Cortex of kidney (tissue), 1 donor: ENCODE results near the gene PZP.

Experiments
- DNase-seq: peaks from one replicate; lab custom pipeline; 2025; lab: John Stamatoyannopoulos, UW

PZP gene

DNA sequence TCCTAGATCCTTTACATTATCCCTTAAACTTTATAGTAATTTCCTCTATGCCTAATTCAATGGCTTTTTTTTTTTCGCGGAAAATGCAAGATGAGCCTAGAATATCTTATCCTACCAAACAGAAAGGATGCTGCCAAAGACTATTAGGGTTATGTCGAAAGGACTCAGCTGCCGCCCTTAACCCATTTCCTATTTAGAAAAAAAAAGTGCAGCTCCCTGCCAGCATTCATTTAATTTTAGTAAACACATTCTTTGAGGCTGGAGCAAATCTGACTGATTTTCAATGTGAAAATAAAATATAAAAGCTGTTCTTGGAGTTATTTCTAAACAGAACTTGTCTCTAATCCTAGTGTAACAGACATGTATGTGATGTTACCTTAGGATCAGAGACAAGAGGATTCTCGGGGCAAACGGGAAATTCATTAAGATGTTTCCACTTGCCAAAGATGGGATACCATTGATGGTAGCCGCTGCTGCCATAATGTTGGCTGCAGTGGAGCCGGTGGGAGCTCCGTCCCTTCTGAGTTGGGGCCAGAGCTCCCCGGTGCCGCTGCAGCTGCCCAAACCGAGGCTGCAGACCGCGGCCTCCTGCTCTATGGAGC, 84.3 kb downstream of the PZP start:
- DNase-seq: no peak

DNA sequence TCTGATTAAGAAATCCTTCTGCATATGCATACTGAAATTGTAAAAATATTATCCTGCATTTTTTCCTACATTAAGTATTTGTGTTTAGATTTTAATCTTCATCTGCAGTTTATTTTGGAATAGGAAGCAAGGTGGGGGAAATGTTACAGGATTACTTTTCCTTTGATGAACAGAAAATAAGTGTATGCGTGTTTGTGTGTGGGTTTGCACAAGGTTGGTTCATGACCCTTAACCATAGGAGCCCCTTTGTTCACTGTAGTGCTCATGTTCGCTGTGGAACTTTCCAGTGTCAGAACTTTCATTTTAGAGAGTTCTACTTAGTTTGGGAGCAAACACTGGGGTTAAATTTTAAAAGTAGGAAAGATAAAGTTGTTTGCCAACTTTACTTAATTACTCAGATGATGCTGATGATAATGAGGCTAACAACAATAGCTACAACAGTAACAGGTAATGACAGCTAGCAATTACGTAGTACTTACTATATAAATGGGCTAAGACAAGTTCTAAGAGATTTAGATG, 86.0 kb downstream of the PZP start:
- DNase-seq: no peak

DNA sequence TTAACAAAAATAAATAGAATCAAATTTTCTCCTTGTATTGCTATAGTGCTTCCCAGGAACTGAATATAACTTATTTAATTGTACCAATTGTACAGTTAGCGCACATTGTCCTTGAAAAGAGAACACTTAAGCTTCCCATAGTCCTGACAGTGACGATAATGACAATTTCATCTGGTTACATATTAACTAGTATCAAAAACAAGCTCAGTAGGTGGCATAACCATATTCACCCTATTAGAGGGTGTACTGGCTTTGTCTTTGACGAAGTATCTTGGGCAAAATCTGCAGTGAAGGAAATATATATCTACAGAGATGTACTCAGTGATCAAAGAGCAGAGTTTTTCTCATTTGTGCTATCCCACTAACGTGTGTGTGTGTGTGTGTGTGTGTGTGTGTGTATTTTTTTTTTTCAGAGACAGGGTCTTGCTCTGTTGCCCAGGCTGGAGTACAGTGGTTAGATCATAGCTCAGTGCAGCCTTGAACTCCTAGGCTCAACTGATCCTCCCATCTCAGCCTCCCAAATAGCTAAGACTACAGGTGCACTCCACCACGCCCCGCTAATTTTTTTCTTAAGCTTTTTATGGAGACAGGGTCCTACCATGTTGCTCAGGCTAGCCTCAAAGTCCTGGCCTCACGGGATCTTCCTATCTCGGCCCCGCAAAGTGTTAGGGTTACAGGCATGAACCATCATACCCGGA, 87.6 kb downstream of the PZP start:
- no peak for DNase-seq

DNA sequence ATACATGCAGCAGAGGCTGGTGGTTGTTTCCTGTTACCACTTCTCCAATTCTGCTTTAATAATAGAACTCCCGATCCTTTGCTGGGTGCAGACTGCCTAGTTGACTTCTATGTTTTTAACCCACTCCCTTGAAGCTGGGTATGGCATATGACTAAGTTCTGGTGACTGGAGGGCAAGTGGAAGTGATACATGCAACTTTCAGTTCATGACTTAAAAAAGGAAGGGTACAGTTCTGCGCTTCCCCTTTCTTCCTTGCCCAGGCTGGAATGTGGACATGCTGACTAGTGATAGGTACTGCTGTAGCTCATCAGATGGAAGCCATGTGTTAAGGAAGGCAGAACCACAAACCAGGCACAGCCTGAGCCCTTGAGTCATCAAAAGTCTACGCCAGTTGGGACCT, 90.0 kb downstream of the PZP start:
- no peak for DNase-seq

DNA sequence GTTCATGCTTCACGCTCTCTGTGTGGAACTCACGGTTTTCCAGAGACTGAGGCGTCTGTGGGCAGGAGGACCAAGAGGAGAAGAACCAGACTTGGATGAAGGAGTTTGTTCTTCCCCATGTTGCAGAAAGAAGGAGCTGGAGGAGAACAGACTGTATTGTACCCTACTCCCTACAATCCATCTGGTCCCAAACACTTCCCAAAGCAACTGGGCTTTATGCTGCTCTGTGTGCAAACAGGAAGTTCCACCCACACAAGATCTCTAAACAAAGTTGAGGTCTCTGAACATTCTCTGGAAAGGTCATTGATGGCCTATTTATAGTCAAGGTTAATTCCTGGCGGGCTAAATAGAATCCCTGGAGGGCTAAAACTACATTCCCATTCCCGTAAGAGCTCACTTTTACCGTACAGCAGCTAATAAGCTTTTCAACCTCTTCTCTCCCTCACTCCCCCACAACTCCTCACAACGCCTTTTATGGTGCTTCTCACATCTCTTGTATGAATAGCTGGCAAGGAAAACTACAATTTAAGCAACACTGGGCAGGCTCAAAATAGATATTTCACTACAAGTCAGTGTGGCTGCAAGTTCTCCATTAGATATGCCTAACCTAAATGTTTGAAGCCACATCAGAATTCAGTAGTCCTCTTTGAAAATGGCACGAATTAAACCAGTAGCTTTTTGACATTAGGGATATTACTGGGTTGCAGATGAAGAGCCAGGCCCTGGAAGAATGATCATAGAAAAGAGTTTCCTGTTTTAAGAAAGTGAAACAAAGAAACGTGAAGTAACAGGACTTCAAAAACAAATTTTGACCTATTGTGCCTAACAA, 92.2 kb downstream of the PZP start, which contains the start of gene A2M:
TSS of gene A2M (minus strand) at position 189 of the 829 bp plus-strand sequence. CDS start at position 119, 70 bp downstream.
- DNase-seq: no peak

DNA sequence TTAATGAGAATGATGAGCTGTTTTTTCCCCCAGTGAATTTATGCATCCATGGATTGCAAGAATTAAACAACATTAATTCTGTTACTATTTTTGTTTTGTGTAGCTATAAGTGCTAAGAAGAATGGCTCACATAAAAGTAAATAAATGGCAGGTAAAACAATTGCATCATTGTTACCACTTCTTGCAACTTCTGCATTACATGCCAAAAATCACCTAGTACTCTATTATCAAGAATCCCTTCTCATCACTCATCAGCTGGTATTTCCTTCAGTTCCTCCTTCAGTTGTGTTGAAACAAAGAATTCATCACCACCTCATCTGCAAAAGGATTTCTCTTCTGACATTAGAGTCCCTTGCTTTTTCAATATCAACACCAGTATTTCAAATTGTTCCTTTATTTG, 93.2 kb downstream of the PZP start:
- no peak for DNase-seq

DNA sequence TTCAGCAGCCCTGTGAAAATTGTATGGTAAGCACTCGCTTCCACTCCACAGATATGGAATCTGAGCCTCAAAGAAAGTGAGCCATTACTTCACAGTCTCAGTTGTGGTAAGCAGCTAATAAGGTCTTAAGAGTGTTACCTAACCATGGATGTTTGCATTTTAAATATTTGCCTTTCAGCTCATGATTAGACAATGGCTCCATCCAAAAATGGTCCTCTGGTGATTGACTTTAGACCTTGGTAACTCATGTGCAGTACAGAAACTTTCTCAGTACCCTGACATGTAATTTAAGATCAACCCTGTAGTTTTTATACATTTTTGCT, 94.2 kb downstream of the PZP start:
- no peak for DNase-seq

DNA sequence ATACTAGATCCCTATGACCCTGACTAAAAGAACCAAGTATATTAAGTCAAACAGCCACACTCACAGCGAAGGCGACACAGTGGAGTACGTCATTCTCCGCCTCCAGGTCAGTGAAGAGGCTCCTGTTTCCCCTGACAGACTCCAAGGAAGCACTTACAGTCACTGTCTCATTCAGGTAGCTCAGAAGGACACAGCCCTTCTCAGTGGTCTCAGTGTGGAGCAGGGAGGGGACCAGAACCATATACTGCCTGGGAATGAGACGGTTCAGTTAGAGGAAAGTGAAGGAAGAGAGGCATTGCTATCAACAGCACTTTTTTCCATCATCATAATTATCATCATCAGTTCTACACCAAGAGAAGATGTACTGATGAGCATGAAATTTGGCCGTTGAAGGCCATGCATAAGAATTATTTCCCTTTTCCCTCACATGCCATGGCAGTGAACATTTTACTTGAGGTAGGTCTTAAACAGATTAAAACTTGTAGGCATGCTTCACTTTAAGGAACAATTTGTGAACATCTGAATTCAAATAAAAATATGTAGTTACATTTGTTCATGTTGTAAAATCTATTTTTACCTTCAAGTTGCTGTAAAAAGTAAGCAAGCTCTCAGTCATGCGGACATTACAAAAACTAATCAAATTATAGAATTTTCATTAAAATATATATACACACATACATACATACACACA, 94.8 kb downstream of the PZP start:
- no peak for DNase-seq

DNA sequence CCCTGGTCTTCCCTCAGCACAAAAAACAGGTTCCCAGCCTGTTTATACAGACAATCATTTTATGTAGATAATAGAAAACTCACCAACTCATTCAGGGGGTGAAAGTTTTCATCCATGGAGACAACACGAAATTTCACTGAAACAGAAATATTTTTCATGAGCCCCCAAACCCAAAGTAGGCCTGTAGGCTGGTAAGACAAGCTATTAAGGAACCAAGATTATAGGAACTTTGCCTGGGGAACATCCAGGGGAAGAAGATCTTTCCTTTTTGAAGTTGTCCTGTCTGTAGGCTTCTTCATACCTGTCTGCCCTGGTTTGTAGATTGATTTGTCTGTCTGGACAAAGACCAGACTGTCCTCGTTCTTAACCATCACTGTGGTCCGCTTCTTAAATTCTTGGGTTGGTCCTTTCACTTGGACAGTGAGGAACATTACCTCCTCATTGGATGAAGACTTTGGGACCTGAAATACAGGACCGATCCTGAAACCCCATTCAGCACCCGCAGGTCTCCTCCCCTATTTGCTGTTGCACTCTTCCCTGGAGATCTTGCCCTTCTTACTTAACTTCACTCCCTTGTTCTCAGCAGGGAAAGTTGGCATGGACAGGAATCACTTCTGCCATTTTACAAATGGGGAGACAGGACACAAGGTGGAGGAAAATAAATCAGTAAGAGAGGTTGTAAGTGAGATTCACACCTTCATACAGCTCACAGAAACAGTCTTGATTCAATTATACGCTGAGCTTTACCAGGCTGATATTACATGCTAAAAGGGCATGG, 95.9 kb downstream of the PZP start:
- DNase-seq: no peak

DNA sequence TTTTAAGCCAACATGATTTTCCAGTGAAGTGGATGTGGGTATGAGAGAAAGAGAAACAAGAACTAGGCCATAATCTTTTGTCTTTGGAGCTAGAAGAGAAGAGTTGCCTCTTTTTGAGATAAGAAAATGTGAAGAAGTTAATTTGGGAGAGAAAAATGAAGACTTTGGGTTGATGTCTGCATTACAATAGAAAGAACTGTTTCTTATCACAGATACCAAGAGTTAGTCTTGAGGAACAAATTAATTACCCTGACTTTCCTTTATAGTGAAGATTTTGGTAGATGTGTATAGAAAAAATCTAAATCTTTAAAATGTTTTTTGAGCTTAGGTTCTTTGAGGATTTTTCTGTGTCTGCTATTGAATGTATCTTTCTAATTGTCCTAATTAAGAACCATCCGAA, 96.7 kb downstream of the PZP start:
- DNase-seq: no peak

DNA sequence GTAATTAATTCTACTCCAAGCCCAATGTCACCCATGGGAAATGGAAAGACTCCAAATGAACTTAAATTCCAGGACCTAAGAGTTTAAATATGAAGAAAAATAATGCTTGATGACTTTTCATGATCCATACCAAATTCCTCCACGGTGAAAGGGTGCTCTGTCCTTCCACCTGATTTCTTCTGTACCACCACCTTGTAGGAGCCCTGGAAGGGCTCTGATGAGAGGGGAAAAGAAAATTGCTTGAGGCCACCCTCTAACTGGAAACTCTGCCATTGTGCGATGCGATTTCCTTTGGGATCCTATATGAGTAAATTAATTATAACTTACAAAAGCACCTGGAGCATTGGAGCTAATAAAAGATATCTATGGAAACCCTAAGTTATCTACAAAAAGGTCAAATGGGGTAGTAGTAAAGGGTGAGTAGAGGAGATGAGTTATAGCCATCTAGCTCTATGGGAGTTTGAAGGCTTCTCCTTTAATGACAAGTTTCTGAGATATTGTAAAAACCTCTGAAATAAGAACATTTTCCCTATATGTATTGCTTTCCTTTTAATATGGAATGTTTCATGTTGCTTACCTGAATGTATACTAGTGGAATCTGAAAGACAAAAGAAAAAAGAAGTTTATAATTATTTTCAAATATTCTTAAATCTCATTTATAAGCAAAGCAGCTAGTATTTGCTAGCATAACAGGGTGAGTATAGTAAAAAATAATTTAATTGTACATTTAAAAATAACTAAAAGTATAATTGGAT, 98.3 kb downstream of the PZP start:
- no peak for DNase-seq

DNA sequence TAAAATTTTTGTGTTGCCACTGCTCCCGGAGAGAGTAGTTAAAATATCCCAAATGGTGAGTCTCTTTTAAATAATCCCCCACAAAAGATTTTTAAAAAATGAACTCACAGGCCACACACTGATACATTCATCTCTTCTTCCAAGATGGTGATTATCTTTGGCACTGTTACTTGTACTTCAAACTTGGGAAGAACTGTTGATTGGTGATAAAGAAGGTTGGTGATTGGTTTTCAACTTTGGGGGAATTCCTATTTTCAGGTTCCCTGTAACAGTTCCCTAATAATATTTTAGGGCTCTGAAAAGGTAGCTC, 99.0 kb downstream of the PZP start:
- DNase-seq: no peak

DNA sequence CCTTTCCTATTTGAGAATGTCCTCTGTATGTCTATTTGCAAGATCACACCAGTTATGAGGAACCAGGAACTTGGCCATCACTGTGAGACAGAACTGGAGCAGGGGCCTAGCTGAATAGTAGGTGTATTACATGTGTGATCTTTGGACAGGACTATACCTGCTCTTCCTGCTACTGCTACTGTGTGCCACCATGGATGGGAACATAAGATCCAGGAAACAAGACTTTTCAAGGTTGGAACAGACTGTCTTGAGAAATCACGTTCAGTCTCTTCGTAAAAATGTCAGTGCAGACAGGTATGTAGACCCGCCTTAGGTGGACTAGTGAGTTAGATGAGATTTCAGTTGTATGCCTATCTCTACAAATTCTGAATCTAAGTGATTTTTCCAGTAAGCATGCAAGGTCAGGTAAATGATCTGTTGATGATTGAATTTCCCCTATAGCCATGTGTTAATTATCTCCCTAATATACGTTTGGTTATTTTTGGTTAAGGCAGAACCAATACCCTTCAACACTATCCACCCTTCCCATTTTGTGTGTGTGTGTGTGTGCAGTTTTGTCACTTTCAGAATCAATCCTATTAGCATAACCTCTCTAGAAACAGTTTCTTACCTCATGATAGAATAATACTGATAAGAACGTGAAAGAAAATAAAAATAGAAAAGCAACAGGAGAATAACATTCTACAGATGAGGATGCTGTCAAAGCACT, 99.5 kb downstream of the PZP start:
- no peak for DNase-seq

DNA sequence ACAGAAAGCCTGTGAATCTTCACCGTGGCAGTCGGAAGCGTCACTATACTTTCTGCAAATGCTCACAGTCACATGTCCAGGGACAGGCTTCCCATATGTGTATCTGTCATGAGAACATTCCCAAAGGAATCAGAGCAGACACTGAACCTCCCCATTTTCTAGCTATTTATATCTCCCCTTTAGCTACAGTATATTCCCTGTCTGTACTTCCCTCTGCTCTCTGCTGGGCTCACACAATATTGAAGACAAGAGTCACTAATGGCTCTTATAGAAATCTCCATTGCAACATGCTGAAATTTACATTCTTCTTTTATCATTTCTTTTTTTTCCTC, 100.7 kb downstream of the PZP start:
- no peak for DNase-seq

DNA sequence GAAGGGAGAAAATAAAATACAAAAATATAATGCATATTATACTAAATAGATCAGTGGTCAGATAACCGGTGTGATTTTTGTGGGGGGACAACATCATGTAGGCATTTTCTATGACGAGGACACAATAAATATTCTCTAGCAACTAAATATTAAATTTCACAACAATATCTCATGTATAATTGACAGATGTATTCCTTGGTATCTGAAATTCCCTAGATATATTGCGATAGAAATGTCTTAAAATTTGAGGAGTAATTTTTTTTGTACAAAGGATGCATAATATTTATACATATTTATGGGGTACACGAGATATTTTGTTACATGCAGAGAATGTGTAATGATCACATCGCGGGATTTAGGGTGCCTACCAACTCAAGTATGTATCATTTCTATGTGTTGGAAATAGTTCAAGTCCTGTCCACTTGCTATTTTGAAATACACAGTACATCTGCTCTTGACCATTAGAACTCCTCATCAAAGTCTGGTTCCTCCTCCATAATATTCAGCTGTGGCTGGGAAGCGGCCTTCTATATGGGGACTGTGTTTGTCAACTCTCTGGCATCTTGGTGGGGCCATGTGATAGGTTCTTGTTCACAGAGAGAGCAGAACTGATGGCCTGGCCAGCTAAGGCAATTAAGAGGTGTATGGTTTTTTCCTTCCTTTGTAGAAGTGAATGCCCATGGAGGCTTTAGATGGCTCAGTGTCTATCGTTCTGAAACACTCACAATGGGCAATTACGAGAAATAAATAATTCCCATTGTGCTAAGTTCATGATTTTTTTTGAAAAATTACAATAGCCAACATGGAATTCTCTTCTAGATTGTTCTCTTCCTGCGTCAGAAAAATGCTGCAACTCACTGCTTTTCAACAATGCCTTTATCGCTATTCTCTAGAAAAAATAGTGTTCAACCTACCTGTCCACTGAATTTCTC, 101.3 kb downstream of the PZP start:
- no peak for DNase-seq

DNA sequence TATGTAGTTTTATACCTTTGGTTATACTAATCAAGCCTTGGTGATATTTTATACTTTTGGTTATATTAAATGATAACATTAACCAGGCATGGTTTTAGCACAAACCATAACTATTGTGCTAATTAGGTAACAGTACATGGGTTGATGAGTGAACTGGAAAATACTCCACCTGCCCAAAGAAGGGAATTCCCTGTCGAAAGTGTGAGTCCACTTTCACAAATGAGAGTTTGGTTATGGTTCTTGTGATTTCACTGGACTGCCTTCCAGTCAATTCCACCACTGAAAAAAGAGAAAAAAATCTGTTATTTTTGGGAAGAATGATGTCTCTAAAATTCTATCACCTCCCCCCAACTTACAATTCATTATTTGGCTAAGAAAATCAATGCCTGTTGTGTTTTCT, 102.1 kb downstream of the PZP start:
- DNase-seq: no peak

DNA sequence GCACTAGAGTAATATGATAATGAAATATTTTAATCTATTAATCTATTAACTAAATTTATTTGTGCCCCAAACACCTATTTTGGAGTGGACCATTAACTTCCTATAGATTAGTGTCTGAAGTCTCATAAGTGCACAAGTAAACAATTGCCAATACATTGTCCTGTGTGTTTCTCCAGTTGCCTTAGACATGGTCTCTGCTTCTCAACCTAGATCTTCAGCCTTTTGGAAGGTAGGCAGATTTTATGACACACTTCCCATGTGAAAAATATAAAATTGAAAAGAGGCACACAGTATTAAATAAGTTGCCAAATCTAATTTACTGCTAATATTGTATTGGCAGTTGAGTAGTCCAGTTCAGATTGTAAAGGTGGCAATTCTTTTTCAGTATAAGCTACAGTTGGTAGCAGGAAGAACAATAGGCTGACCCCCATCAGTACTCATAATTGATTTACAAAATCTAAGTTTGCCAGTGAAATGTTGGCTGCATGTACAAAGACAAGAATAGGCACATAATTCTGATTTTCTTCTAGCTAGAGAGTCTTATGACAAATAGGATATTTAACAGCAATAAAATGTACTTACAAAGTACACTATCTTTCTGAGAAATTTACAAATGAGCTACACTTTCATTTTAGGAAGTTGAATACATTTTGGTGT, 103.3 kb downstream of the PZP start:
- DNase-seq: no peak

DNA sequence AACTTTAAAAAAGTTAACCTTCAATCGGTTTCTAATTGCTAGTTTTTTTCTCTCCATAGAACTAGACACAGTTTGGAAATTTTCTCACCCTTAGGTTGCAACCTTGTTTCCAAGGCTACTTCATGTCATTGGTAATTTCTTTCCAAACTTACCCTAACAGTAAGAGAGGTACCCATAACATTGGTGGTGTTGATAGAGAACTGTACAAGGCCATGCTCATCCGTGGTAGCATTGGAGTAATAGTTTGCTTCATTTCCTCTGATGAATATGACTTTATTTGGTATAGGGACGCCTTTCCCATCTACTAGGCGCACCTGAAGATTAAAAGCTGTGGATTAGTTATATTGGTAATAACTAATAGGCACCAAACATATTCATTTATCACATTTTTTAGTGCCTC, 104.1 kb downstream of the PZP start:
- DNase-seq: no peak
